IPS-18c (cell line): ENCODE data around the gene STXBP5L.
"Not testable (repeated sequence)": the region's sequence is repeated elsewhere in the genome, so short reads cannot be mapped to it uniquely, and the experiment has no call there.

Experiments
- H3K4me3 ChIP-seq: 2 replicates; pipeline ENCODE4 v1.7.0; 2013; ENCODE audit warnings: low read depth, mild to moderate bottlenecking, low read length, moderate library complexity; ENCODE audit not compliant: insufficient read depth
- H3K9me3 ChIP-seq: one replicate; pipeline ENCODE4 v1.6.1; 2013; ENCODE audit warnings: mild to moderate bottlenecking, low read length, moderate library complexity; ENCODE audit not compliant: control insufficient read depth, insufficient read depth

Gene STXBP5L

DNA sequence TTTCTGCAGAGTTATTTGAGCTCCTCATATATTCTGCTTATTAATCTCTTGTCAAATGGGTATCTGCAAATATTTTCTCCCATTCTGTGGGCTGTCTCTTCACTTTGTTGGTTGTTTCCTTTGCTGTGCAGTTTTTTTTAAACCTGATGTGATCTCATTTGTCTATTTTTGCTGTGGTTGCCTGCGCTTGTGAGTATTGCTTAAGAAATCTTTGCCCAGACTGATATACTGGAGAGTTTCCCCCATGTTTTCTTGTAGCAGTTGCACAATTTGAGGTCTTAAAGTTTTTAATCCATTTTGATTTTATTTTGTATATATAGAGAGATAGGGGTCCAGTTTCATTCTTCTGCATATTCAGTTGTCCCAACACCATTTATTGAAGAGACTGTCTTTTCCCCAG lies 535.5 kb downstream of the STXBP5L start:
- Histone ChIP-seq H3K4me3 (no peak overlapping the region), H3K9me3 (no peaks in the 10 kb centered on the region)

DNA sequence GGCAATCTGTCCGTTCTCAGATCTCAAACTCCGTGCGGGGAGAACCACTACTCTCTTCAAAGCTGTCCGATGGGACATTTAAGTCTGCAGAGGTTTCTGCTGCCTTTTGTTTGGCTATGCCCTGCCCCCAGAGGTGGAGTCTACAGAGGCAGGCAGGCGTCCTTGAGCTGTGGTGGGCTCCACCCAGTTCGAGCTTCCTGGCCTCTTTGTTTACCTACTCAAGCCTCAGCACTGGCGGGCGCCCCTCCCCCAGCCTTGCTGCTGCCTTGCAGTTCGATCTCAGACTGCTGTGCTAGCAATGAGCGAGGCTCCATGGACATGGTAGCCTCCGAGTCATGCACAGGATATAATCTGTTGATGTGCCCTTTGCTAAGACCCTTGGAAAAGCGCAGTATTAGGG lies 543.7 kb downstream of the STXBP5L start:
- H3K4me3 ChIP-seq, H3K9me3 ChIP-seq: not testable (repeated sequence)

DNA sequence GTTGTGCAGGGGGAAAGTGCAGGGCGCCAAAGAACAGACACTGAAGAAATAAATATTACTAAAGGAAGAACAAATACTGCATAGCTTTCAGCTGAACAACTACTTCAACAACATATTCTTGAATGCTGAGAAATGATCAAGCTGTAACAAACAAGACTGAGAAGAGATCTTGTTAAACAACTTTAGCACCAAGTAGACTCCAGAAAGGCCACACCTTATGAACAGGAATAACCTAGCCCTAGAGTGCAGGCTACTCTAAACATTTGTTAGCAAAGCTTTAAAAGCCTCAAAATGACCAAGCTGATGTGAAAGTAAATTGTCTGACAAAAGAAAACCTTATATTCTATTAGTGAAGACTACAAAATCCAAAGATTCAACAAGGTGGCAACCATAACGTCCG lies 554.6 kb downstream of the STXBP5L start:
- Histone ChIP-seq H3K9me3 (no peaks in the 10 kb centered on the region), H3K4me3 (no peak overlapping the region)

DNA sequence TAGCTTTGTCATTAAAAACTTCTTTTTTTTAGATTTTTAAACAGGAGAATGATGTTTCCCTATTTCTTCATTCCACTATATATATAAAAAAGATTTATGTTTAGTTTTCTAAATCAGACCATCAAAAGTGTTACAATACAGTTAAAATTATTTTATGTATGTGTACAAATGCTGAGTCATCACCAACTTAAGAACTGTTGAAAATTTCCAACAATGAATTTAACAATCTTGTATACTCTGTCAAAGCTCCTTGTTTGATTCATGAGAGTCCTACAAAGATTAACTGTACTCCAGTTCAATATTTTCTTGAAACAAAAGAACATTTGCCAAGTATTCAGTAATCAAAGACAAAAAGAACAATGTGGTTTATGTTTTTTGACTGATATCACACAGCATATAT lies 555.7 kb downstream of the STXBP5L start:
- Histone ChIP-seq H3K4me3 (no peak overlapping the region), H3K9me3 (no peaks in the 10 kb centered on the region)

DNA sequence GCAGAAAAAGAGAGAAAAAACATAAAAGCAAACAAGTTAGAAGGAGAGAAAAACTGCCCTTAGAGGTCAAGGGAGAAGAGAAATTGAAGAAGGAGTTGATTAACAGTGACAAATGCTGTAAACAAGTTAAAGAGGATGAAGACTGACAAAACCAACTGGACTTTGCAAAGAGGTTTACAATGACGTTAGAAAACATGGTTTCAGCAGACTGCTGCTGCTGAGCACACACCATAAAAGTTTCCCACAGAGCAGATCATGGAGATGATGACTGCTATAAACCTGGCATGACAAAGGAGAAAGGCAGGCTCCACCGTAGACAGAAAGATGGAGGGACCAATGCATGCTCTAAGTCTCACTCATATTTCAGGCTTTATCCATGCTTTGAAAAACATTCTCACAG lies 559.1 kb downstream of the STXBP5L start:
- H3K9me3 ChIP-seq = no peaks in the 10 kb centered on the region
- H3K4me3 ChIP-seq = no peak overlapping the region

DNA sequence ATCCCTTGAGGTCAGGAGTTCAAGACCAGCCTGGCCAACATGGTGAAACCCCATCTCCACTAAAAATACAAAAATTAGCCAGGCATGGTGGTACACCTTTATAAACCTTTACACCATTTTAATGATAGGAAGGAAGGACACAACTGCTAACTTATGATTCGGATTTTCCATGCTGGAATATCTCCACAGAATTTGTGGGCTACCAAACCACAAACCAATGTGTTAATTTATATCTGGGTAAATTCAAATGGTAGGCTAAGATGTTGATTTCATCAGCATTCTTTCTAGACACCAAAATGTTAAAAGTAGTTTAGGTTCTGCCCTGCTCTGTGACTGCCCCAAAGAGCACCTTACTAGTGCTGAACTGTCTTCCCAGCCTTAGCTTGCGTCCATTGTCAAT lies 565.0 kb downstream of the STXBP5L start:
- no peak overlapping the region for H3K4me3 ChIP-seq
- H3K9me3 ChIP-seq = no peaks in the 10 kb centered on the region
